Stimulated activated effector memory CD8-positive, alpha-beta T cell treated with anti-CD3 and anti-CD28 coated beads, Interleukin-12 subunit alpha, Interleukin-12 subunit beta, amount 100 ng/mL, for 72 hours (primary cell): ENCODE results near the gene C16orf89.

ENCODE experiments used
- ATAC-seq: fragments of 150-1000 bp; cut with Tn5 transposase; 2 replicates; pipeline ENCODE4 v1.10.0; 2021
- DNase-seq, 2 donors: peaks; one replicate each; pipeline ENCODE4 v3.0.0; 2021 to 2022; ENCODE audit warnings: low spot score in 2 of 2
- H3K27ac Mint-ChIP-seq: one replicate; pipeline ENCODE4 v1.8.0; 2022; ENCODE audit warnings: mild to moderate bottlenecking, mixed read lengths
- H3K36me3 Mint-ChIP-seq: one replicate; pipeline ENCODE4 v1.8.0; 2022; ENCODE audit warnings: mild to moderate bottlenecking, mixed read lengths
- H3K4me1 Mint-ChIP-seq: one replicate; pipeline ENCODE4 v1.8.0; 2022; ENCODE audit warnings: mixed read lengths
- H3K4me3 Mint-ChIP-seq: one replicate; pipeline ENCODE4 v1.8.0; 2022; ENCODE audit warnings: mild to moderate bottlenecking, mixed read lengths
- H3K9me3 Mint-ChIP-seq: one replicate; pipeline ENCODE4 v1.8.0; 2022; ENCODE audit warnings: mixed read lengths

Gene C16orf89

GRCh38 chr16:5032748-5033167 is 33.0 kb downstream of the C16orf89 start:
- Mint-ChIP-seq H3K9me3 (no peaks in the 10 kb centered on the region), H3K4me1 (peaks cover 28% of the 10 kb centered on the region), H3K27ac (no peak overlapping the region), H3K36me3 (peaks cover 1% of the 10 kb centered on the region), H3K4me3 (peak overlapping the region; percentile 78)
- no peak for ATAC-seq
- no peak for DNase-seq

GRCh38 chr16:5031601-5032000 is 34.2 kb downstream of the C16orf89 start:
- no peak overlapping the region for H3K27ac Mint-ChIP-seq
- no peak for DNase-seq
- H3K36me3 Mint-ChIP-seq, result peaks cover 7% of the 10 kb centered on the region
- no peaks in the 10 kb centered on the region for H3K9me3 Mint-ChIP-seq
- no peak for ATAC-seq
- peaks cover 28% of the 10 kb centered on the region for H3K4me1 Mint-ChIP-seq
- no peak overlapping the region for H3K4me3 Mint-ChIP-seq

- no peak overlapping the region for H3K27ac Mint-ChIP-seq
- peaks cover 7% of the 10 kb centered on the region for H3K36me3 Mint-ChIP-seq
- H3K9me3 Mint-ChIP-seq, result no peaks in the 10 kb centered on the region
These were observed 35.4 kb downstream of the C16orf89 start for GRCh38 chr16:5030251-5030870.

GRCh38 chr16:5028950-5029475 is 36.7 kb downstream of the C16orf89 start:
- Mint-ChIP-seq H3K27ac (no peak overlapping the region), H3K4me3 (no peak overlapping the region), H3K9me3 (no peaks in the 10 kb centered on the region), H3K4me1 (peaks cover 21% of the 10 kb centered on the region), H3K36me3 (peaks cover 7% of the 10 kb centered on the region)
- ATAC-seq, result no peak
- DNase-seq, result no peak

More at GRCh38 chr16:5030251-5030870, 35.4 kb downstream of the C16orf89 start:
- ATAC-seq (no peak), DNase-seq (no peak)
- Mint-ChIP-seq H3K4me3 (no peak overlapping the region), H3K4me1 (peaks cover 28% of the 10 kb centered on the region)

- Mint-ChIP-seq H3K36me3 (peaks cover 7% of the 10 kb centered on the region), H3K4me3 (no peak overlapping the region), H3K4me1 (peaks cover 15% of the 10 kb centered on the region), H3K9me3 (no peaks in the 10 kb centered on the region), H3K27ac (no peak overlapping the region)
- no peak for DNase-seq
- no peak for ATAC-seq
These were observed 38.1 kb downstream of the C16orf89 start for GRCh38 chr16:5027575-5028235.

GRCh38 chr16:5027086-5027485 is 38.7 kb downstream of the C16orf89 start:
- H3K4me3 Mint-ChIP-seq, result no peak overlapping the region
- H3K4me1 Mint-ChIP-seq, result peaks cover 12% of the 10 kb centered on the region
- ATAC-seq (no peak), DNase-seq (no peak)
- peaks cover 7% of the 10 kb centered on the region for H3K36me3 Mint-ChIP-seq
- no peak overlapping the region for H3K27ac Mint-ChIP-seq
- H3K9me3 Mint-ChIP-seq, result no peaks in the 10 kb centered on the region

- DNase-seq (no peak), ATAC-seq (no peak)
- Mint-ChIP-seq H3K4me3 (no peak overlapping the region), H3K9me3 (no peaks in the 10 kb centered on the region), H3K27ac (no peak overlapping the region), H3K4me1 (peaks cover 8% of the 10 kb centered on the region), H3K36me3 (peaks cover 7% of the 10 kb centered on the region)
These were observed 39.1 kb downstream of the C16orf89 start for GRCh38 chr16:5026664-5027063.

- DNase-seq (no peak), ATAC-seq (no peak)
- H3K4me3 Mint-ChIP-seq, result no peak overlapping the region
- no peak overlapping the region for H3K27ac Mint-ChIP-seq
- H3K4me1 Mint-ChIP-seq, result peaks cover 5% of the 10 kb centered on the region
- H3K36me3 Mint-ChIP-seq, result peaks cover 7% of the 10 kb centered on the region
- H3K9me3 Mint-ChIP-seq, result no peaks in the 10 kb centered on the region
These were observed 40.6 kb downstream of the C16orf89 start for GRCh38 chr16:5025171-5025632.

- Mint-ChIP-seq H3K4me1 (peaks cover 5% of the 10 kb centered on the region), H3K27ac (no peak overlapping the region), H3K36me3 (peaks cover 7% of the 10 kb centered on the region), H3K9me3 (no peaks in the 10 kb centered on the region), H3K4me3 (no peak overlapping the region)
- ATAC-seq (no peak), DNase-seq (no peak)
These were observed 41.1 kb downstream of the C16orf89 start for GRCh38 chr16:5024632-5025031.

- Mint-ChIP-seq H3K27ac (no peak overlapping the region), H3K4me3 (no peak overlapping the region), H3K36me3 (peaks cover 3% of the 10 kb centered on the region), H3K4me1 (no peaks in the 10 kb centered on the region), H3K9me3 (no peaks in the 10 kb centered on the region)
- ATAC-seq (no peak), DNase-seq (no peak)
These were observed 43.2 kb downstream of the C16orf89 start for GRCh38 chr16:5022521-5022920.

GRCh38 chr16:5020551-5020950 is 45.2 kb downstream of the C16orf89 start:
- Mint-ChIP-seq H3K36me3 (no peaks in the 10 kb centered on the region), H3K4me3 (no peak overlapping the region), H3K4me1 (no peaks in the 10 kb centered on the region), H3K27ac (no peak overlapping the region), H3K9me3 (no peaks in the 10 kb centered on the region)
- DNase-seq (no peak), ATAC-seq (no peak)

- no peak overlapping the region for H3K4me3 Mint-ChIP-seq
- H3K4me1 Mint-ChIP-seq, result no peaks in the 10 kb centered on the region
- ATAC-seq (no peak), DNase-seq (no peak)
- no peaks in the 10 kb centered on the region for H3K9me3 Mint-ChIP-seq
- H3K27ac Mint-ChIP-seq, result no peak overlapping the region
- H3K36me3 Mint-ChIP-seq, result no peaks in the 10 kb centered on the region
These were observed 46.0 kb downstream of the C16orf89 start for GRCh38 chr16:5019775-5020174.

- H3K36me3 Mint-ChIP-seq, result no peaks in the 10 kb centered on the region
- ATAC-seq, result no peak
These were observed 47.0 kb downstream of the C16orf89 start for GRCh38 chr16:5018793-5019192.

GRCh38 chr16:5017678-5017969 is 48.1 kb downstream of the C16orf89 start:
- no peak overlapping the region for H3K4me3 Mint-ChIP-seq
- H3K27ac Mint-ChIP-seq, result no peak overlapping the region
- H3K36me3 Mint-ChIP-seq, result no peaks in the 10 kb centered on the region
- H3K4me1 Mint-ChIP-seq, result no peaks in the 10 kb centered on the region
- DNase-seq (no peak), ATAC-seq (no peak)
- H3K9me3 Mint-ChIP-seq, result no peaks in the 10 kb centered on the region

More at GRCh38 chr16:5018793-5019192, 47.0 kb downstream of the C16orf89 start:
- Mint-ChIP-seq H3K9me3 (no peaks in the 10 kb centered on the region), H3K4me1 (no peaks in the 10 kb centered on the region), H3K27ac (no peak overlapping the region), H3K4me3 (no peak overlapping the region)
- no peak for DNase-seq

- Mint-ChIP-seq H3K27ac (no peak overlapping the region), H3K4me3 (no peak overlapping the region), H3K9me3 (no peaks in the 10 kb centered on the region), H3K4me1 (no peaks in the 10 kb centered on the region), H3K36me3 (no peaks in the 10 kb centered on the region)
- DNase-seq, result no peak
- ATAC-seq, result no peak
These were observed 48.6 kb downstream of the C16orf89 start for GRCh38 chr16:5016967-5017677.

- ATAC-seq, result no peak
- Mint-ChIP-seq H3K9me3 (no peaks in the 10 kb centered on the region), H3K4me3 (no peak overlapping the region), H3K4me1 (no peaks in the 10 kb centered on the region), H3K36me3 (no peaks in the 10 kb centered on the region), H3K27ac (no peak overlapping the region)
- DNase-seq, result no peak
These were observed 49.9 kb downstream of the C16orf89 start for GRCh38 chr16:5015887-5016286.
